Measurements from ENCODE around the gene KLF12. TPM values are rescaled to one million over a fixed set of nuclear protein-coding genes. Genes with fewer than 3 reads are reported as not detected.

KLF12 gene
- total and polyA plus RNA-seq, 2 donors (not counting 3 experiments of a cell fraction or from before 2014, with no cell fraction given): 16.0 to 25.9 TPM

DNA sequence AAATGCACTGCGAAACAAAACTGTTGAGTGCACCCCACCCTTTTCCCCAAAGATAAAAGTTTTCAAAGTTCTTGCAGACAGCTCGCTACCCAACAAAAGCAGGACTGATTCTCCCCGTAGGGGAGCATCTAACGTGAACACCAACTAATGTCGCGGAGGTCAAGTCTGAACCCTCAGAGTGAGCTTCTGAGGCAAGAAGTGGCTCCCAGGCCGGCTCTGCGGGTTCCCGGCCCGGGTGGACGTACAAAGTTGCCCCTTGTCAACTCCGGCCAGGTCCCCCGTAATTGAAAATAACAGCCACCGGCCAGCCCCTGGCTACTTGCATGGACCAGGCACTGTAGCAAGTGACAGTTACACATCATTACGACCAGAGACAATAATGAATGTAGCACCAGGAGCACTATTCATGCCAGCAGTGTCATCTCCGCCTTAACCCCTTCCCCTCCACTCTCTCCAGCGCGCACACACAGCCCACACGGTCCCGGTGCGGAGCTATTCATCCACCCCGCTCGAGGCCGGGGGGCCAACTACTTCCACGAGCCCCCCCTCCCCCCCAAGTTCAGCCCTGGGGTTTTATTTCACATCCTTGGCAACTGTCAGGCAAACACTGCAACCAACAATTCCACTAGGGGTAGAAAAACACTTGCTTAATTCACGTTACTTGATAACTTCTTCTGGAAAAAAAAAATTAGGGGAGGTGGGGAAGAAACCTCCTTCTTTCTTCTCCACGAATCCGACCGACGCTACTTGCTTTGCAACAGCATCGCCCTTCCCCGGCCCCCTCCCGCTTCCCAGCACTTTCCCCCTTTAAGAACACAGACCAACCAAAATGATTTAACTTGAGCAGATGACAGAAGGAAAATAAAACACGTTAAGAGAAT, 1.2 kb downstream of the KLF12 start:
- ChIA-PET CTCF (interaction anchor here (0.8 to 12.0 kb wide), 6 partner anchors 24 to 1087 kb away, joined by 3 to 76 read pairs (median 4); no protein-coding TSS in a partner anchor), POLR2A (no interaction called here)
- no peaks in the 10 kb centered on the region for H3K9me1 ChIP-seq (replicated peaks; ENCODE audit: control insufficient read depth, extremely low read depth, insufficient read depth, low read length)
- FAIRE-seq (peak; percentile 46), DNase-seq (ENCODE audit: low read depth, low spot score) (peak; percentile 50)
- H4K20me1 ChIP-seq (replicated peaks; ENCODE audit: control insufficient read depth, extremely low read depth, insufficient read depth, low read length): peaks cover 2% of the 10 kb centered on the region
- peak overlapping the region; percentile 92 for H3K4me2 ChIP-seq (ENCODE audit: insufficient read depth, low read length)
- peak overlapping the region; percentile 90 for H3K9ac ChIP-seq (replicated peaks; ENCODE audit: extremely low read depth, insufficient read depth, low read length)
- BruUV-seq (replicated peaks): no TSS peak
- peak overlapping the region; percentile 74 to 92 (median 91) for H3K4me3 ChIP-seq (replicated peaks in 1 of 3; ENCODE audit: insufficient read depth in 1 of 3, low read depth in 1 of 3, low read length in 3 of 3)
- peaks cover 55% of the 10 kb centered on the region for H3K79me2 ChIP-seq (ENCODE audit: control insufficient read depth, insufficient read depth, low read length)
- H3K9me3 ChIP-seq (replicated peaks; ENCODE audit: control insufficient read depth, insufficient read depth, low read length): no peaks in the 10 kb centered on the region
- dilution Hi-C loops (cut with MboI; ENCODE audit: extremely low pct_ligation_motif_present, low sequenced_read_pairs) (no loop called here), intact Hi-C loops (cut with micrococcal nuclease) (loop anchor here (1.0 to 10.0 kb wide), 7 partner anchors 18 to 772 kb away; no protein-coding TSS in a partner anchor)
- peak overlapping the region; percentile 41 for H2AFZ ChIP-seq (ENCODE audit: low read depth, low read length)
- H3K27ac ChIP-seq (ENCODE audit: insufficient read depth, low read depth, low read length): peak overlapping the region; percentile 64
- TF ChIP-seq MAX (IDR thresholded peaks at IDR 0.05; ENCODE audit: insufficient read depth, insufficient read length) (no peak), JUN (IDR thresholded peaks at IDR 0.05; ENCODE audit: borderline replicate concordance, insufficient read depth, insufficient read length, low read depth) (no peak), MYC (IDR thresholded peaks at IDR 0.05; ENCODE audit: low read depth, low read length) (no peak), FOS (IDR thresholded peaks at IDR 0.05; ENCODE audit: borderline replicate concordance, insufficient read depth, low read length) (no peak), GATA2 (IDR thresholded peaks at IDR 0.05; ENCODE audit: insufficient read depth, insufficient read length, low read depth, low read length) (no peak), POLR2A (IDR thresholded peaks at IDR 0.05; ENCODE audit: low read depth, low read length) (no peak), EZH2 (IDR thresholded peaks at IDR 0.05; ENCODE audit: borderline replicate concordance, low read depth, low read length, severe bottlenecking) (no peak), POLR2AphosphoS5 (IDR thresholded peaks at IDR 0.05; ENCODE audit: insufficient read depth, low read depth, low read length) (no peak)
- TF ChIP-seq, protein P1, sequence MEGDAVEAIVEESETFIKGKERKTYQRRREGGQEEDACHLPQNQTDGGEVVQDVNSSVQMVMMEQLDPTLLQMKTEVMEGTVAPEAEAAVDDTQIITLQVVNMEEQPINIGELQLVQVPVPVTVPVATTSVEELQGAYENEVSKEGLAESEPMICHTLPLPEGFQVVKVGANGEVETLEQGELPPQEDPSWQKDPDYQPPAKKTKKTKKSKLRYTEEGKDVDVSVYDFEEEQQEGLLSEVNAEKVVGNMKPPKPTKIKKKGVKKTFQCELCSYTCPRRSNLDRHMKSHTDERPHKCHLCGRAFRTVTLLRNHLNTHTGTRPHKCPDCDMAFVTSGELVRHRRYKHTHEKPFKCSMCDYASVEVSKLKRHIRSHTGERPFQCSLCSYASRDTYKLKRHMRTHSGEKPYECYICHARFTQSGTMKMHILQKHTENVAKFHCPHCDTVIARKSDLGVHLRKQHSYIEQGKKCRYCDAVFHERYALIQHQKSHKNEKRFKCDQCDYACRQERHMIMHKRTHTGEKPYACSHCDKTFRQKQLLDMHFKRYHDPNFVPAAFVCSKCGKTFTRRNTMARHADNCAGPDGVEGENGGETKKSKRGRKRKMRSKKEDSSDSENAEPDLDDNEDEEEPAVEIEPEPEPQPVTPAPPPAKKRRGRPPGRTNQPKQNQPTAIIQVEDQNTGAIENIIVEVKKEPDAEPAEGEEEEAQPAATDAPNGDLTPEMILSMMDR (IDR thresholded peaks at IDR 0.05; ENCODE audit: extremely low read depth in 1 of 2, insufficient read depth in 1 of 2, low read depth in 1 of 2, low read length in 2 of 2): no peak
- no peaks in the 10 kb centered on the region for H3K27me3 ChIP-seq (ENCODE audit: control insufficient read depth in 2 of 2, insufficient read depth in 2 of 2, low read length in 2 of 2)
- peaks cover 39% of the 10 kb centered on the region for H3K4me1 ChIP-seq (ENCODE audit: control insufficient read depth, extremely low read depth, insufficient read depth, low read length)
- no peaks in the 10 kb centered on the region for H3K36me3 ChIP-seq (ENCODE audit: control insufficient read depth in 2 of 2, extremely low read depth in 1 of 2, insufficient read depth in 2 of 2, low read length in 2 of 2)

Data from endothelial cell of umbilical vein (primary cell).